ENCODE results near the gene PRKG1. TPM values are rescaled to one million over a fixed set of nuclear protein-coding genes. Genes with fewer than 3 reads are reported as not detected.

PRKG1 gene
- total and polyA plus RNA-seq, 7 donors, result 4.5 to 49.0 (median 31.7) TPM

- DNase-seq (no peak), ATAC-seq (no peak)
- H3K4me3 ChIP-seq, result no peak overlapping the region
- H3K36me3 ChIP-seq (ENCODE audit: insufficient read depth in 1 of 2, low read depth in 1 of 2), result no peaks in the 10 kb centered on the region
- intact Hi-C loops (cut with DNase I), result no loop called here
- H3K4me1 ChIP-seq, result no peaks in the 10 kb centered on the region
- WGBS, 3 donors, result 55 to 71% (median 62%) methylated on average over 5 of the region's 5 CpGs
- H3K27me3 ChIP-seq (ENCODE audit: insufficient read depth in 3 of 3, low read length in 2 of 3), result no peaks in the 10 kb centered on the region
- TF ChIP-seq, protein P1, sequence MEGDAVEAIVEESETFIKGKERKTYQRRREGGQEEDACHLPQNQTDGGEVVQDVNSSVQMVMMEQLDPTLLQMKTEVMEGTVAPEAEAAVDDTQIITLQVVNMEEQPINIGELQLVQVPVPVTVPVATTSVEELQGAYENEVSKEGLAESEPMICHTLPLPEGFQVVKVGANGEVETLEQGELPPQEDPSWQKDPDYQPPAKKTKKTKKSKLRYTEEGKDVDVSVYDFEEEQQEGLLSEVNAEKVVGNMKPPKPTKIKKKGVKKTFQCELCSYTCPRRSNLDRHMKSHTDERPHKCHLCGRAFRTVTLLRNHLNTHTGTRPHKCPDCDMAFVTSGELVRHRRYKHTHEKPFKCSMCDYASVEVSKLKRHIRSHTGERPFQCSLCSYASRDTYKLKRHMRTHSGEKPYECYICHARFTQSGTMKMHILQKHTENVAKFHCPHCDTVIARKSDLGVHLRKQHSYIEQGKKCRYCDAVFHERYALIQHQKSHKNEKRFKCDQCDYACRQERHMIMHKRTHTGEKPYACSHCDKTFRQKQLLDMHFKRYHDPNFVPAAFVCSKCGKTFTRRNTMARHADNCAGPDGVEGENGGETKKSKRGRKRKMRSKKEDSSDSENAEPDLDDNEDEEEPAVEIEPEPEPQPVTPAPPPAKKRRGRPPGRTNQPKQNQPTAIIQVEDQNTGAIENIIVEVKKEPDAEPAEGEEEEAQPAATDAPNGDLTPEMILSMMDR (IDR thresholded peaks at IDR 0.05), result no peak
- H3K9me3 ChIP-seq, result no peaks in the 10 kb centered on the region
- no peak overlapping the region for H3K27ac ChIP-seq
These were observed 32.1 kb downstream of the PRKG1 start for GRCh38 chr10:51106311-51106945.

- Histone ChIP-seq H3K4me3 (no peak overlapping the region), H3K27me3 (ENCODE audit: insufficient read depth in 3 of 3, low read length in 2 of 3) (no peaks in the 10 kb centered on the region), H3K4me1 (no peaks in the 10 kb centered on the region), H3K27ac (no peak overlapping the region), H3K9me3 (no peaks in the 10 kb centered on the region), H3K36me3 (ENCODE audit: insufficient read depth in 1 of 2, low read depth in 1 of 2) (no peaks in the 10 kb centered on the region)
- DNase-seq (no peak), ATAC-seq (no peak)
- intact Hi-C loops (cut with DNase I), result no loop called here
- TF ChIP-seq, protein P1 (IDR thresholded peaks at IDR 0.05), result no peak
- 80 to 97% (median 95%) methylated on average over 1 of the region's 1 CpG for WGBS, 3 donors
These were observed 34.1 kb downstream of the PRKG1 start for GRCh38 chr10:51108406-51108805.

- intact Hi-C loops (cut with DNase I), result no loop called here
- H3K36me3 ChIP-seq (ENCODE audit: insufficient read depth in 1 of 2, low read depth in 1 of 2), result no peaks in the 10 kb centered on the region
- no peaks in the 10 kb centered on the region for H3K27me3 ChIP-seq (ENCODE audit: insufficient read depth in 3 of 3, low read length in 2 of 3)
- H3K27ac ChIP-seq, result no peak overlapping the region
- DNase-seq (no peak), ATAC-seq (no peak)
- TF ChIP-seq, protein P1 (IDR thresholded peaks at IDR 0.05), result no peak
- no peaks in the 10 kb centered on the region for H3K9me3 ChIP-seq
- H3K4me3 ChIP-seq, result no peak overlapping the region
- WGBS, 3 donors, result 78 to 84% (median 84%) methylated on average over 4 of the region's 4 CpGs
- no peaks in the 10 kb centered on the region for H3K4me1 ChIP-seq
These were observed 35.7 kb downstream of the PRKG1 start for GRCh38 chr10:51109801-51110533.

DNA sequence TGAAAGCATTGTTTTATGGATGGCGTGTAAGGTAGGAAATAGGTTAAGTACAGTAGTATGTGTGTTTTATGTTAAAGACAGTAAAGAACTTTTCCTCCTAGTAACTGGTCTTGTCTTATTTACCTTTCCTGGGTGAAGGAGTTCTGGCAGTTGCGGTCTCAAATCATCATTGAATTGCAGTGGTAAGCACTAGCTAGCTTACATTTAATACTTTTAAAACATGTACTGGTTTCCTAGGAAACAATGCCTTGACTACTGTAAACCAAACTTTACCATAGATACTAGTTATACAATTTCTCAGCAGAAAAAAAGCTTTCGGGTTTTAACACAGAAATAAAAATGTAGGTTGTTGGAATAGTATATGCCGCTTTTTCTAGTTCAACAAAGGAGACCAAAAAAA lies 37.7 kb downstream of the PRKG1 start:
- 93 to 95% (median 94%) methylated on average over 4 of the region's 4 CpGs for WGBS, 3 donors
- Histone ChIP-seq H3K27me3 (ENCODE audit: insufficient read depth in 3 of 3, low read length in 2 of 3) (no peaks in the 10 kb centered on the region), H3K9me3 (no peaks in the 10 kb centered on the region), H3K4me3 (no peak overlapping the region), H3K27ac (no peak overlapping the region), H3K36me3 (ENCODE audit: insufficient read depth in 1 of 2, low read depth in 1 of 2) (no peaks in the 10 kb centered on the region), H3K4me1 (peaks cover 4% of the 10 kb centered on the region)
- ATAC-seq (no peak), DNase-seq (no peak)
- intact Hi-C loops (cut with DNase I), result no loop called here
- TF ChIP-seq, protein P1 (IDR thresholded peaks at IDR 0.05), result no peak
